HG02840 (cell line): ENCODE measurements around the gene RUFY1.

ENCODE experiments used
- ATAC-seq: cut with Tn5 transposase; IDR thresholded peaks from one replicate; pipeline ENCODE4 v1.9.1; 2021; ENCODE audit warnings: mild to moderate bottlenecking, moderate library complexity, moderate number of reproducible peaks; ENCODE audit not compliant: unreplicated experiment, low FRiP score

The RUFY1 gene

GRCh38 chr5:179601871-179602625, 51.7 kb downstream of the RUFY1 start:
- ATAC-seq: no peak

- ATAC-seq: no peak
Measured at GRCh38 chr5:179603308-179603707, 53.0 kb downstream of the RUFY1 start.

GRCh38 chr5:179605026-179605833, 54.9 kb downstream of the RUFY1 start:
- no peak for ATAC-seq

DNA sequence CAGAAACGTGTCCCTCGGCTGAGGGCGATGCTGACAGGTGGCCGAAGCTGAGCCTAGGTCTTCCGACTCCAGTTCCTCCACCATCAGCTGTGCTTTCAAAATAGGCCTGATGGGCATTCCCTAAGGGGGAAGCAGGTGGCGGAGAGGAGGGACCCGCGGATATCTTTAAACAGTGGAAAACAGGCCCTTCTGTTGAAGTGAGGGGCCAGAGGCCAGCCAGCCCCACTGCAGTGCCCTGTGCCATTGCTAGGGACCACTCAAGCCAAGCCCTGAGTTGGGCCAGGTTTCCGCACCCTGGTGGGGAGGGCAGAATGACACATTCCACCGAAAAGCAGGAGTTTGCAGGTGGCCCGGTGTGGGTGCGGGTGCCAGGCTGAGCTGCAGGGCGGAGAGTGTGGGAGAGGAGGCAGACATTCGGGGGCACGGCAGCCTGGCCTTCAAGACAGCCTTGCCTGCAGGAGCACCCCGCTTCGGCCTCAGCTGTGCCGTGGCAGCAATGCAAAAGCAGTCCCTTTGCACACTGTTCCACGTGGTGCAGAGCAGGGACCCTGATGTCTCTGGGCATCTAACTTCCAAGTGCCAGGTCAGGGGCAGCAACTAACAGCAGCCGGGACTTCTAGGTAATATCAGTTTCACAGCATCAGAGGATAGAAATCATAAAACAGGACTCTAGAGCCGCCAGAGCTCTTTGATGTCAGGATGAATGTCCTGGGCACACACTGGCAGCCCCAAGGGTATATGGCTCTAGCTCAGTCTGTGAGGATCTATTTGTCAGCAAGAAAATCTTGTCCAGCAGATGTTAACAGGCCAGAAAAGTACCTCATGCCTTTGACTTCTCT, 55.9 kb downstream of the RUFY1 start:
- ATAC-seq: no peak

DNA sequence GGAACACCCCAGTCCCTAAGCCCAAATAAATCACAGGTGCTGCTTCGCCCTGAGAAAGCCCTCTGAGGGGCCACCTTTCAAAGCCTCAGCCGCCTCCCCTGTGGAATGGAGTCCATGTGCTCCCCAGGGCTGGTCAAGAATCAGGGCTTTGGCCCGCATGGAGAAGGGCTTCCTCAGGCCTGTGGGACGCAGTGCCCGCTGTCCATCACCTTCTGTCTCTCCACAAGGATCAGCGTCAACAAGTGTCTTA, 56.5 kb downstream of the RUFY1 start:
- ATAC-seq: no peak

DNA sequence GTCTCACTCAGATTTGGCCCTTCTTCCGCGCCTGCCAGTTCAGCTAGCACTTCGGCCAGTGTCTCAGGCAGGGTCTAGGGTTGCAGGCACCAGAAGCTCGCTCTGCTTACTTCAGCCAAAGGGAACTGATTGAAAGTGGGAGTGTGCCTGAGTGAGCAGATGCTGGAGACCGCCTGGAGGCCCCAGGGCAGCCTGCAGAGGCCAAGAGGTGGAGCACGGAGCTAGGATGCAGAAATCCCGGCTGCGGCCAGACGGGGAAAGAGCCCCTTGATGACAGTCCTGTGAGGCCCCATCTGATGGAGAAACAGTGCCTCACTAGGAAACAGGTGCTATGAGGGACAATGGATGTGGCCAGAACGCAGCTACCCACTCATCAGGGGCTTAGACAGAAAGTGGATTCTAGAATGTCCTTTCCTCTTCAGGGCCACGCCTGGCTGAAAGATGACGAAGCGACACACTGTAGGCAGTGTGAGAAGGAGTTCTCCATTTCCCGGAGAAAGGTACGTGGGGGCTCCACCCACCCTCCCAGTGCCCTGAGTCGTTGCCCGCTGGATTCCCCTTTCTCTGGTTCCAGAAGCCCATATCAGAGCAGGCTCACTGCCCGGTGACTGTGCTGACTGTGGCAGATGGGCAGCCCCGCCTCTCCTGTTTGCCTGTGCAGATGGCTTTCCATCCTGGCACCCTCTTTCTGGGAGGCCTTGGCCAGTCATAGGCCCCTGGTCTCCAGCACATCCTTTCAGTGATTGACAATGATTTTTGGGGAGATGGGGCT, 57.0 kb downstream of the RUFY1 start:
- ATAC-seq: no peak

- ATAC-seq: no peak
Measured at GRCh38 chr5:179608131-179608581, 57.8 kb downstream of the RUFY1 start.

GRCh38 chr5:179609834-179610108, 59.4 kb downstream of the RUFY1 start:
- no peak for ATAC-seq

DNA sequence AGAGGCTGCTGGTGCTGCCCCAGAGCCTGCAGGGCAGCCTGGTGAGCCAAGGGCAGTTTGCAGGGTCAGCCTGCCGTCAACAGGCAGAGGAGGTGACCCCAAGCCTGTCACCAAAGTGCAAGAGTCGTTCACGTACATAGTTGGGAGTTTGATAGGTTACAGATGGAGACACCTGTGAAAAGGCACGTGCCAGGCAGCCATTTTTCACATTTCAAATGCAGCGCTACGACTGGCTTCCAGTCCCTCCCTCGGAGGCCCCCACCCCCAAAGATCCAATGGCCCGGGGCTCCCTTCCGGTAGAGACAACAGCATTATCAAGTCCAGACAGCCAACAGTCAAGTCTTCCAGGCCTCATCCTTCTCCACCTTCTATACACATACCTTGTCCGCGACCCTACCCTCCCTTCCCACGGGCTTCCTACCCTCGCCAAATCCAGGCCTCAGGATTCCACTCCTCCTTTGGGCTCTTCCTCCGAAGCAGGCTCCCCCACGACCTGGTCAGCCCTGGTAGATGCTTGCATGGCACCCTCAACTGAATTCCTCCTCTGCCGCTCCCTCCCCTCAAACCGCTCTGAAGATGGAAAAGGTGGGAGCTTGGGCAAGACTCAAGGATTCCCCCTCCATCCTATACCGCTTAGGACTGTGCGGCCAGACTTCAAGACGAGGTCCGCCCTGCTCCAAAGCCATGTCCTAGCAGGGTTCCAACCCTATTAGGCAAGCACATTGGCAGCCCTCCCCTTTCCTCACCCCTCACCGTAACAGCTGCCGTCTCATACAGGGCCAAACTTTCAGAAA, 60.0 kb downstream of the RUFY1 start:
- ATAC-seq: no peak

DNA sequence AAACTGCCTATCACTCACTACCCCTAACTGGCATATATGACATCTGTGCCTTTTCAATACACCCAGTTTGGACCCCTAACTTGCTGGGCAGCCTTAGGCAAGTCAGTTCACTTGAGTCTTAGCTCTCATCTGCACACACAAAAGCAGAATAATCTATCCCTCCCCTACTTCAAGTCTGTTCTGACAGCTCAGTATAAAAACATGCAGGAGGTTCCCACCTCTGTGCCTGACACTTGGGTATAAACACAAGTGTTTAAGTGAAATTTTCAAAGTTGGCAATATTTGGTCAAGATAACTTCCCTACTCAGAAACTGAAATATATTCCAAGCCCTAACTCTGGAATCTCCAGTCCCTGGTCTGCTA, 60.5 kb downstream of the RUFY1 start:
- ATAC-seq: no peak

- no peak for ATAC-seq
Measured at GRCh38 chr5:179612577-179613459, 62.5 kb downstream of the RUFY1 start.

DNA sequence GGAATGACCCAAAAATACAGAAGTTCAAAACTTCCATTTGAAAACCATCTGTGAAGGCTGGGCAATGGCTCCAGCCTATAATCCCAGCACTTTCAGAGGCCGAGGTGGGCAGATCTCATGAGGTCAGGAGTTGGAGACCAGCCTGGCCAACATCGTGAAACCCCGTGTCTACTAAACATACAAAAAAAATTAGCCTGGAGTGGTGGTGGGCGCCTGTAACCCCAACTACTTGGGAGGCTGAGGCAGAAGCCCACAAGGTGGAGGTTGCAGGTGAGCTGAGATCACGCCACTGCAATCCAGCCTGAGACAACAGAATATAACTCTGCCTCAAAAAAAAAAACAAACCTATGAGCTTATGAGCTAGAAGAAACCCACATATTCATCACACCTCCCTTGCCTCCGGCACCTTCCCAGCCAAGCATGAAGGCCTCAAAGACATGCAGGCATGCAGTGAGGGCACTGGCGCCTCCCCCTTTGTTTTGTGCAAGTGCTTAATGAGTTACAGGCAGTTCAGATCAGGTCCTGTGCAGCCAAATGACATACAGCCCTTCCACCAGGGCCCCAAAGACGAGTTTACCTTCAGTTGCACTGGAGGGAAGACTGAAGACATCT, 63.2 kb downstream of the RUFY1 start:
- ATAC-seq: no peak

GRCh38 chr5:179614745-179615144, 64.4 kb downstream of the RUFY1 start:
- no peak for ATAC-seq

DNA sequence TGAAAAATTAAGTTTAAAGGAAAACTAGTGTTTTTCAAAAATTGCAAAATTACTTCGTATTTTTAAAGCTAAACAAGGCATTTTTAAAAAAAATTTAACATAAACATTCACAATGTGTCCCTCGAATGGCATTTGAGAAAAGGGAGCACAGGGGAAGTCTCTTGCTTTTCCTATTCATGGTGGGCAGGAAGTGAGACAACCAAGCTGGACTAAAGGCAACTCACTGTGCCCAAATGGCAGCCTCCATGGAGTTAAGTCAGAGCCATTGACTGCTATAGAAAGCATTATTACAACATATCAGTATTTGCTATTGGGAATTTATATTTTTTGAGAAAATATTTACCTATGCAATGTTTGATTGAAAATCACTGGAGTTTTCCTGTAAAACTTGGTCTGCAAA, 64.8 kb downstream of the RUFY1 start:
- no peak for ATAC-seq

DNA sequence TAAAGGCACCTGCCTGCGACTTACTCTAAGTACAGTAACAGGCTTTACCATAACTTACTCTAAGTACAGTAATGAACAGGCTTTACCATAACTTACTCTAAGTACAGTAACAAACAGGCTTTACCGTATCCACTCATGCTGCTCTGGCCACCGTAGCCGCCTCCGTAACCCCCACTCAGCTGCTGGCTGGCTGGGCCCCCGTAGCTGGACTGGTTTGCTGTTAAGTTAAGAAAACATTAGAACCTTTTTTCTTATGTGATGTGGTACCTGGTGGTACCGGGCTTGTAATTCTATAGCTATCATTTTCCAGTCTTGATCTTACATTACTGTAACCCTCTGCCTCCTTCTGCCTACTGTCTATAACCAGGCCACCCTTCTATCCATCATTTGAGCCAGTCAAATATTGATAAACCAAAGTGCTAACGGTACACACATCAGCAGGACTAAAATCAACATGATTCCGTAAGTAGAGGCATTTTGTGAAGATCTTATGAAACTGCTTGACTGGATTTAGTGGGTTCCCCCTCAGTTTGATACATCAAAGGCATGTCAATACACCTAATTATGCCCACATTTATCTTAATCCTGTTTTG, 65.7 kb downstream of the RUFY1 start:
- ATAC-seq: no peak

DNA sequence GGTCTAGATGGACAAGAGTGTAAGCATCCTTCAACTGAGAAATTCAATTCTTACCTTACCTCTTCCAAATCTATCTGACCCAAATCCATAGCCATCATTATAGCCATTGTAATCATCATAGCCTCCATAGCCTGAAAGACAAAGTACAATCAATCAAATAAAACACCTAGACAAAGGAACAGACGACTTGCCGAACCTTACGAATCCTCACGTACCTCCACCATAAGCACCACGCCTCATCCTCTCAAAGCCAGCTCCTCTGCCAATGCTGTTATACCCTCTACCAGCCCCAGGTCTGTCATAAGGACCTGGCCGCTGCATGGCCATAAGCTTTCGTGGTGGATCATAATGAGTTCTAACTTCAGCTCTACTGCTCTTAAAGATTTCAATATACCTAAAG, 67.6 kb downstream of the RUFY1 start:
- no peak for ATAC-seq

GRCh38 chr5:179618923-179619554, 68.7 kb downstream of the RUFY1 start:
- ATAC-seq: no peak

DNA sequence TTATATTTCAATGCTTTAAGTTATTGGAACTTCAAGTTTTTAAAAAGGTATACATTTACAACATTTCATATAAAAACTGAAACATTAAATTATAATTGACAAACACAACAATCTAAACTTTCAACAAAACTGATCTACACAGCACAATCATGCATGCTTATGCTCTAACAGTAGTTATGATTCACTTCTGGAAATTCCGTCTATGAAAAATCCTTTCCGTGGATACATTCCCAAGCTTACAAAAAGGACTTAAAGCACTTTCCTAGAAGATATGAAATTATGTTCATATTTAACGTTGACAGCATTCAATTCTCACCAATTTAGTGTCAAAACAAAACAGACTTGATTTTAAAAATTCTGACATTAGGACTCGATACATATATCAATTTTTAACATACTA, 69.4 kb downstream of the RUFY1 start:
- ATAC-seq: no peak
